ENCODE results near the gene CD72.

The CD72 gene

DNA sequence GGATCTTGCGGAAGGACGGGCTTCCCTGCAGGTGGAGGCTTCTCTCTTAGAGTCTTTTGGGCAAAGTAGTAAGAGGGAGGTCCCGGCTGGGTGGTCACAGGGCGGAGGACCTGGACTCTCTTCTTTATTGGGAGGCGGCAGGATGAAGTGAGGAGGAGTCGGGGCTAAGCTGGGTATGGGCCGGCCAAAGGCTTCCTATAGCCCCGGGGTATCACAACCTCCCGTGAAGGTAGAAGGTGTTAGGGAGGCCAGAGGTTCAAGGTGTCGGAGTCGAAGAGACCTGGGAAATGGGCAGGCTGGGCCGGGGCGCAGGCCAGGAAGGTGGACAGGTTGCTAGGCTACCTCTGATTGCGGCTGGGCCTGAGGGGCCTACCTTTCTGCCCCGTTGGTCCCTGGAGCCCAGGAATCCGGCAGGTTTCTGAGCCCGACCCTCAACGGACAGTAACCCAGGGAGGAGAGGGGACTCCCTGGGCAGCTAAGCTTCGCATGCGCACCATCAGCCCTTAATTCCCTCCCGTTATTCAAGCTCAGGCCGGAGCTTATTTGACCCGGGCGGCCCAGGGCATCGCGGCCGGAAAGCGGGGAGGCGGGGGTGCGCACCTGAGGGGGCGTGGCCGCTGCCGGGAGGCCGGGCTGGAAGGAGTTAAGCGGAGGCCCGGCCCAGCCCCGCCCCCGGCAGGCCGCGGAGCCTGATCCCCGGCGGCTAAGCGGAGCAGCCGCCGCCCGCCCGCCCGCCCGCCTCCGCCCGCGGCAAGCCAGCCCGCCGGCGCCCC lies 13.4 kb downstream of the CD72 start, which contains the start of gene TESK1:
Gene TESK1, plus strand, starts transcription at position 685 of the 773 bp plus-strand sequence. CDS start 358 bp downstream, outside the sequence.
- no peaks in the 10 kb centered on the region for H3K4me1 ChIP-seq (ENCODE audit: control insufficient read depth, insufficient read depth, low read length)
- H3K36me3 ChIP-seq (ENCODE audit: control insufficient read depth in 2 of 2, insufficient read depth in 1 of 2, low read length in 2 of 2) = peaks cover 0 to 33% of the 10 kb centered on the region in 2 experiments; a peak in 1 of 3 replicates
- H3K27ac ChIP-seq (ENCODE audit: extremely low read depth, low read depth, low read length) = peak within 1 kb of the TSS; percentile 85
- peak within 1 kb of the TSS; percentile 54 for H3K4me3 ChIP-seq (ENCODE audit: low read depth, low read length)
- TF ChIP-seq ZNF10 (tag by site-specific recombination; IDR thresholded peaks at IDR 0.05) (no peak), GFI1B (tag by site-specific recombination; IDR thresholded peaks at IDR 0.05) (no peak), ZBTB20 (tag by site-specific recombination; IDR thresholded peaks at IDR 0.05) (peak; percentile 50; the same call in 1 of the 2 replicates), ZNF366 (tag by site-specific recombination; conservative IDR thresholded peaks at IDR 0.05) (peak; percentile 25; the same call in 1 of the 2 replicates), KLF16 (tag by site-specific recombination; IDR thresholded peaks at IDR 0.05) (peak; percentile 55), ZEB2 (tag by site-specific recombination; IDR thresholded peaks at IDR 0.05) (peak; percentile 20), GLIS2 (tag by site-specific recombination; IDR thresholded peaks at IDR 0.05) (peak; percentile 69), ZNF155 (tag by site-specific recombination; IDR thresholded peaks at IDR 0.05) (no peak), ZBTB48 (tag by site-specific recombination; IDR thresholded peaks at IDR 0.05) (peak; percentile 84), KLF10 (tag by site-specific recombination; IDR thresholded peaks at IDR 0.05) (peak; percentile 74; the same call in 1 of the 2 replicates), BCL11B (tag by site-specific recombination; IDR thresholded peaks at IDR 0.05; ENCODE audit: low read depth) (0 out of 2 replicates have a peak, but pooled peaks have one; percentile 21), ZNF335 (tag by site-specific recombination; conservative IDR thresholded peaks at IDR 0.05) (peak; percentile 81), KLF9 (tag by site-specific recombination; IDR thresholded peaks at IDR 0.05; ENCODE audit: low read depth) (peak; percentile 93), ZXDB (tag by site-specific recombination; IDR thresholded peaks at IDR 0.05) (0 out of 2 replicates have a peak, but pooled peaks have one; percentile 24), ZNF776 (tag by site-specific recombination; IDR thresholded peaks at IDR 0.05; ENCODE audit: borderline replicate concordance) (no peak), KLF8 (tag by site-specific recombination; IDR thresholded peaks at IDR 0.05) (peak; percentile 38; the same call in 1 of the 2 replicates), ZNF626 (tag by site-specific recombination; IDR thresholded peaks at IDR 0.05) (no peak), KLF7 (tag by site-specific recombination; IDR thresholded peaks at IDR 0.05; ENCODE audit: borderline replicate concordance) (no peak)
- TF ChIP-seq, protein P1, sequence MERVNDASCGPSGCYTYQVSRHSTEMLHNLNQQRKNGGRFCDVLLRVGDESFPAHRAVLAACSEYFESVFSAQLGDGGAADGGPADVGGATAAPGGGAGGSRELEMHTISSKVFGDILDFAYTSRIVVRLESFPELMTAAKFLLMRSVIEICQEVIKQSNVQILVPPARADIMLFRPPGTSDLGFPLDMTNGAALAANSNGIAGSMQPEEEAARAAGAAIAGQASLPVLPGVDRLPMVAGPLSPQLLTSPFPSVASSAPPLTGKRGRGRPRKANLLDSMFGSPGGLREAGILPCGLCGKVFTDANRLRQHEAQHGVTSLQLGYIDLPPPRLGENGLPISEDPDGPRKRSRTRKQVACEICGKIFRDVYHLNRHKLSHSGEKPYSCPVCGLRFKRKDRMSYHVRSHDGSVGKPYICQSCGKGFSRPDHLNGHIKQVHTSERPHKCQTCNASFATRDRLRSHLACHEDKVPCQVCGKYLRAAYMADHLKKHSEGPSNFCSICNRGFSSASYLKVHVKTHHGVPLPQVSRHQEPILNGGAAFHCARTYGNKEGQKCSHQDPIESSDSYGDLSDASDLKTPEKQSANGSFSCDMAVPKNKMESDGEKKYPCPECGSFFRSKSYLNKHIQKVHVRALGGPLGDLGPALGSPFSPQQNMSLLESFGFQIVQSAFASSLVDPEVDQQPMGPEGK (tag by site-specific recombination; IDR thresholded peaks at IDR 0.05) = peak; percentile 16; the same call in 1 of the 2 replicates
- TF ChIP-seq, protein P2, sequence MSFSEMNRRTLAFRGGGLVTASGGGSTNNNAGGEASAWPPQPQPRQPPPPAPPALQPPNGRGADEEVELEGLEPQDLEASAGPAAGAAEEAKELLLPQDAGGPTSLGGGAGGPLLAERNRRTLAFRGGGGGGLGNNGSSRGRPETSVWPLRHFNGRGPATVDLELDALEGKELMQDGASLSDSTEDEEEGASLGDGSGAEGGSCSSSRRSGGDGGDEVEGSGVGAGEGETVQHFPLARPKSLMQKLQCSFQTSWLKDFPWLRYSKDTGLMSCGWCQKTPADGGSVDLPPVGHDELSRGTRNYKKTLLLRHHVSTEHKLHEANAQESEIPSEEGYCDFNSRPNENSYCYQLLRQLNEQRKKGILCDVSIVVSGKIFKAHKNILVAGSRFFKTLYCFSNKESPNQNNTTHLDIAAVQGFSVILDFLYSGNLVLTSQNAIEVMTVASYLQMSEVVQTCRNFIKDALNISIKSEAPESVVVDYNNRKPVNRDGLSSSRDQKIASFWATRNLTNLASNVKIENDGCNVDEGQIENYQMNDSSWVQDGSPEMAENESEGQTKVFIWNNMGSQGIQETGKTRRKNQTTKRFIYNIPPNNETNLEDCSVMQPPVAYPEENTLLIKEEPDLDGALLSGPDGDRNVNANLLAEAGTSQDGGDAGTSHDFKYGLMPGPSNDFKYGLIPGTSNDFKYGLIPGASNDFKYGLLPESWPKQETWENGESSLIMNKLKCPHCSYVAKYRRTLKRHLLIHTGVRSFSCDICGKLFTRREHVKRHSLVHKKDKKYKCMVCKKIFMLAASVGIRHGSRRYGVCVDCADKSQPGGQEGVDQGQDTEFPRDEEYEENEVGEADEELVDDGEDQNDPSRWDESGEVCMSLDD (tag by site-specific recombination; IDR thresholded peaks at IDR 0.05) = peak; percentile 72
- TF ChIP-seq, protein P3, sequence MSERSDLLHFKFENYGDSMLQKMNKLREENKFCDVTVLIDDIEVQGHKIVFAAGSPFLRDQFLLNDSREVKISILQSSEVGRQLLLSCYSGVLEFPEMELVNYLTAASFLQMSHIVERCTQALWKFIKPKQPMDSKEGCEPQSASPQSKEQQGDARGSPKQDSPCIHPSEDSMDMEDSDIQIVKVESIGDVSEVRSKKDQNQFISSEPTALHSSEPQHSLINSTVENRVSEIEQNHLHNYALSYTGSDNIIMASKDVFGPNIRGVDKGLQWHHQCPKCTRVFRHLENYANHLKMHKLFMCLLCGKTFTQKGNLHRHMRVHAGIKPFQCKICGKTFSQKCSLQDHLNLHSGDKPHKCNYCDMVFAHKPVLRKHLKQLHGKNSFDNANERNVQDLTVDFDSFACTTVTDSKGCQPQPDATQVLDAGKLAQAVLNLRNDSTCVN (tag by site-specific recombination; optimal IDR thresholded peaks at IDR 0.05) = peak; percentile 42
- TF ChIP-seq, protein P4, sequence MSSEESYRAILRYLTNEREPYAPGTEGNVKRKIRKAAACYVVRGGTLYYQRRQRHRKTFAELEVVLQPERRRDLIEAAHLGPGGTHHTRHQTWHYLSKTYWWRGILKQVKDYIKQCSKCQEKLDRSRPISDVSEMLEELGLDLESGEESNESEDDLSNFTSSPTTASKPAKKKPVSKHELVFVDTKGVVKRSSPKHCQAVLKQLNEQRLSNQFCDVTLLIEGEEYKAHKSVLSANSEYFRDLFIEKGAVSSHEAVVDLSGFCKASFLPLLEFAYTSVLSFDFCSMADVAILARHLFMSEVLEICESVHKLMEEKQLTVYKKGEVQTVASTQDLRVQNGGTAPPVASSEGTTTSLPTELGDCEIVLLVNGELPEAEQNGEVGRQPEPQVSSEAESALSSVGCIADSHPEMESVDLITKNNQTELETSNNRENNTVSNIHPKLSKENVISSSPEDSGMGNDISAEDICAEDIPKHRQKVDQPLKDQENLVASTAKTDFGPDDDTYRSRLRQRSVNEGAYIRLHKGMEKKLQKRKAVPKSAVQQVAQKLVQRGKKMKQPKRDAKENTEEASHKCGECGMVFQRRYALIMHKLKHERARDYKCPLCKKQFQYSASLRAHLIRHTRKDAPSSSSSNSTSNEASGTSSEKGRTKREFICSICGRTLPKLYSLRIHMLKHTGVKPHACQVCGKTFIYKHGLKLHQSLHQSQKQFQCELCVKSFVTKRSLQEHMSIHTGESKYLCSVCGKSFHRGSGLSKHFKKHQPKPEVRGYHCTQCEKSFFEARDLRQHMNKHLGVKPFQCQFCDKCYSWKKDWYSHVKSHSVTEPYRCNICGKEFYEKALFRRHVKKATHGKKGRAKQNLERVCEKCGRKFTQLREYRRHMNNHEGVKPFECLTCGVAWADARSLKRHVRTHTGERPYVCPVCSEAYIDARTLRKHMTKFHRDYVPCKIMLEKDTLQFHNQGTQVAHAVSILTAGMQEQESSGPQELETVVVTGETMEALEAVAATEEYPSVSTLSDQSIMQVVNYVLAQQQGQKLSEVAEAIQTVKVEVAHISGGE (tag by site-specific recombination; conservative IDR thresholded peaks at IDR 0.05; ENCODE audit: low read depth) = peak; percentile 52; the same call in 1 of the 2 replicates
- TF ChIP-seq, protein P5, sequence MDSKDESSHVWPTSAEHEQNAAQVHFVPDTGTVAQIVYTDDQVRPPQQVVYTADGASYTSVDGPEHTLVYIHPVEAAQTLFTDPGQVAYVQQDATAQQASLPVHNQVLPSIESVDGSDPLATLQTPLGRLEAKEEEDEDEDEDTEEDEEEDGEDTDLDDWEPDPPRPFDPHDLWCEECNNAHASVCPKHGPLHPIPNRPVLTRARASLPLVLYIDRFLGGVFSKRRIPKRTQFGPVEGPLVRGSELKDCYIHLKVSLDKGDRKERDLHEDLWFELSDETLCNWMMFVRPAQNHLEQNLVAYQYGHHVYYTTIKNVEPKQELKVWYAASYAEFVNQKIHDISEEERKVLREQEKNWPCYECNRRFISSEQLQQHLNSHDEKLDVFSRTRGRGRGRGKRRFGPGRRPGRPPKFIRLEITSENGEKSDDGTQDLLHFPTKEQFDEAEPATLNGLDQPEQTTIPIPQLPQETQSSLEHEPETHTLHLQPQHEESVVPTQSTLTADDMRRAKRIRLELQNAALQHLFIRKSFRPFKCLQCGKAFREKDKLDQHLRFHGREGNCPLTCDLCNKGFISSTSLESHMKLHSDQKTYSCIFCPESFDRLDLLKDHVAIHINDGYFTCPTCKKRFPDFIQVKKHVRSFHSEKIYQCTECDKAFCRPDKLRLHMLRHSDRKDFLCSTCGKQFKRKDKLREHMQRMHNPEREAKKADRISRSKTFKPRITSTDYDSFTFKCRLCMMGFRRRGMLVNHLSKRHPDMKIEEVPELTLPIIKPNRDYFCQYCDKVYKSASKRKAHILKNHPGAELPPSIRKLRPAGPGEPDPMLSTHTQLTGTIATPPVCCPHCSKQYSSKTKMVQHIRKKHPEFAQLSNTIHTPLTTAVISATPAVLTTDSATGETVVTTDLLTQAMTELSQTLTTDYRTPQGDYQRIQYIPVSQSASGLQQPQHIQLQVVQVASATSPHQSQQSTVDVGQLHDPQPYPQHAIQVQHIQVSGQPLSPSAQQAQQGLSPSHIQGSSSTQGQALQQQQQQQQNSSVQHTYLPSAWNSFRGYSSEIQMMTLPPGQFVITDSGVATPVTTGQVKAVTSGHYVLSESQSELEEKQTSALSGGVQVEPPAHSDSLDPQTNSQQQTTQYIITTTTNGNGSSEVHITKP (tag by site-specific recombination; IDR thresholded peaks at IDR 0.05) = peak; percentile 81
- ChIA-PET POLR2A (interaction anchor here (0.7 to 1.3 kb wide), 3 partner anchors 9 to 54 kb away, joined by 3 to 7 read pairs (median 4); partner anchors contain the start of genes CCDC107 and RMRP), CTCF (interaction anchor here (0.6 to 2.6 kb wide), 8 partner anchors 9 to 623 kb away, joined by 3 to 22 read pairs (median 4); partner anchors contain the start of genes CREB3 and TLN1)
- no peaks in the 10 kb centered on the region for H3K9me3 ChIP-seq (ENCODE audit: control insufficient read depth, insufficient read depth, low read depth, low read length)

Measured in HEK293 (cell line).